Parathyroid adenoma (tissue), 2 donors: ENCODE data around the gene INPP5D.

Experiments used
- H2AFZ ChIP-seq: fragments of 300-600 bp; sonication (generic); one replicate; pipeline ENCODE4 v1.7.0; 2017; ENCODE audit warnings: antibody characterized with exemption, mild to moderate bottlenecking
- H3K27ac ChIP-seq: fragments of 300-600 bp; sonication (generic); one replicate; pipeline ENCODE4 v1.7.0; 2017
- H3K27me3 ChIP-seq: fragments of 300-600 bp; sonication (generic); one replicate; pipeline ENCODE4 v1.7.0; 2017; ENCODE audit warnings: low read length; ENCODE audit not compliant: control insufficient read depth, insufficient read depth
- H3K36me3 ChIP-seq: fragments of 300-600 bp; sonication (generic); one replicate; pipeline ENCODE4 v1.7.0; 2017; ENCODE audit warnings: low read length; ENCODE audit not compliant: control insufficient read depth, insufficient read depth
- H3K4me1 ChIP-seq: fragments of 300-600 bp; sonication (generic); one replicate; pipeline ENCODE4 v1.7.0; 2017; ENCODE audit warnings: control low read depth
- H3K4me2 ChIP-seq: fragments of 300-600 bp; sonication (generic); one replicate; pipeline ENCODE4 v1.7.0; 2017; ENCODE audit warnings: low read length
- H3K4me3 ChIP-seq: fragments of 300-600 bp; sonication (generic); one replicate; pipeline ENCODE4 v1.7.0; 2017; ENCODE audit warnings: low read depth, low read length
- H3K79me2 ChIP-seq: fragments of 300-600 bp; sonication (generic); one replicate; pipeline ENCODE4 v1.7.0; 2017; ENCODE audit warnings: control low read depth
- H3K9ac ChIP-seq: fragments of 300-600 bp; sonication (generic); one replicate; pipeline ENCODE4 v1.7.0; 2017; ENCODE audit warnings: mild to moderate bottlenecking
- H3K9me3 ChIP-seq: fragments of 300-600 bp; sonication (generic); one replicate; pipeline ENCODE4 v1.7.0; 2017; ENCODE audit warnings: low read length; ENCODE audit not compliant: control insufficient read depth
- CTCF ChIP-seq: fragments of 300-600 bp; sonication (generic); IDR thresholded peaks from one replicate; pipeline ENCODE4 v1.7.0; 2017; ENCODE audit warnings: antibody characterized with exemption, mild to moderate bottlenecking
- donor health status: primary hyperparathyroidism.

Gene INPP5D

GRCh38 chr2:233083782-233084181, 23.6 kb downstream of the INPP5D start:
- Histone ChIP-seq H2AFZ (no peak overlapping the region), H3K4me3 (no peak overlapping the region), H3K9ac (no peak overlapping the region), H3K9me3 (no peaks in the 10 kb centered on the region), H3K36me3 (no peaks in the 10 kb centered on the region), H3K27me3 (no peaks in the 10 kb centered on the region), H3K27ac (peak overlapping the region; percentile 69), H3K79me2 (no peaks in the 10 kb centered on the region), H3K4me2 (no peak overlapping the region), H3K4me1 (no peaks in the 10 kb centered on the region)
- TF ChIP-seq CTCF, result no peak

- Histone ChIP-seq H3K9ac (no peak overlapping the region), H3K27ac (peak overlapping the region; percentile 69), H3K27me3 (no peaks in the 10 kb centered on the region), H3K36me3 (no peaks in the 10 kb centered on the region), H2AFZ (no peak overlapping the region), H3K9me3 (no peaks in the 10 kb centered on the region), H3K4me3 (no peak overlapping the region), H3K79me2 (no peaks in the 10 kb centered on the region), H3K4me2 (no peak overlapping the region), H3K4me1 (no peaks in the 10 kb centered on the region)
- no peak for TF ChIP-seq CTCF
Measured at GRCh38 chr2:233084488-233084887, 24.3 kb downstream of the INPP5D start.

- H3K79me2 ChIP-seq, result no peaks in the 10 kb centered on the region
- no peaks in the 10 kb centered on the region for H3K36me3 ChIP-seq
- H3K27ac ChIP-seq, result peak overlapping the region; percentile 69
- H3K4me1 ChIP-seq, result no peaks in the 10 kb centered on the region
- no peaks in the 10 kb centered on the region for H3K9me3 ChIP-seq
- no peak overlapping the region for H3K4me3 ChIP-seq
- TF ChIP-seq CTCF, result no peak
- no peaks in the 10 kb centered on the region for H3K27me3 ChIP-seq
- no peak overlapping the region for H3K4me2 ChIP-seq
- no peak overlapping the region for H3K9ac ChIP-seq
- no peak overlapping the region for H2AFZ ChIP-seq
Measured at GRCh38 chr2:233085037-233085838, 25.1 kb downstream of the INPP5D start.

GRCh38 chr2:233085839-233086150, 25.7 kb downstream of the INPP5D start:
- no peak overlapping the region for H2AFZ ChIP-seq
- H3K27me3 ChIP-seq, result no peaks in the 10 kb centered on the region
- no peak overlapping the region for H3K4me2 ChIP-seq
- no peaks in the 10 kb centered on the region for H3K4me1 ChIP-seq
- no peak for TF ChIP-seq CTCF
- H3K79me2 ChIP-seq, result no peaks in the 10 kb centered on the region
- no peak overlapping the region for H3K4me3 ChIP-seq
- no peaks in the 10 kb centered on the region for H3K9me3 ChIP-seq
- no peaks in the 10 kb centered on the region for H3K36me3 ChIP-seq
- no peak overlapping the region for H3K9ac ChIP-seq
- H3K27ac ChIP-seq, result peak overlapping the region; percentile 24

- no peak overlapping the region for H3K4me2 ChIP-seq
- H2AFZ ChIP-seq, result no peak overlapping the region
- no peaks in the 10 kb centered on the region for H3K27me3 ChIP-seq
- no peaks in the 10 kb centered on the region for H3K79me2 ChIP-seq
- H3K9ac ChIP-seq, result no peak overlapping the region
- H3K27ac ChIP-seq, result no peak overlapping the region
- no peaks in the 10 kb centered on the region for H3K36me3 ChIP-seq
- no peaks in the 10 kb centered on the region for H3K4me1 ChIP-seq
- no peak overlapping the region for H3K4me3 ChIP-seq
- TF ChIP-seq CTCF, result no peak
- no peaks in the 10 kb centered on the region for H3K9me3 ChIP-seq
Measured at GRCh38 chr2:233087713-233088112, 27.6 kb downstream of the INPP5D start.
